WTC11 (cell line): ENCODE measurements around the gene WFS1. TPM values are rescaled to one million over a fixed set of nuclear protein-coding genes. Genes with fewer than 3 reads are reported as not detected.

Experiments
- ATAC-seq: fragments of 200-7000 bp; cut with Tn5 transposase; 2 replicates; pipeline ENCODE4 v1.10.0; 2021; ENCODE audit warnings: mild to moderate bottlenecking, moderate library complexity
- CTCF ChIA-PET: fragments of 300-600 bp; sonication (Branson Sonifier 250); formaldehyde crosslinking; loops from one replicate; lab custom pipeline; 2021; ENCODE audit warnings: antibody characterized with exemption; lab: Charles Lee
- POLR2A ChIA-PET: fragments of 350-600 bp; sonication (Branson Sonifier 250); formaldehyde crosslinking; loops from one replicate; lab custom pipeline; 2021; ENCODE audit warnings: antibody characterized with exemption; lab: Charles Lee
- DNase-seq: peaks from one replicate; pipeline ENCODE4 v3.0.0; 2021; ENCODE audit warnings: low spot score
- H3K27ac Mint-ChIP-seq: 2 replicates; pipeline ENCODE4 v1.8.0; 2021; ENCODE audit warnings: mixed read lengths
- H3K27me3 Mint-ChIP-seq: 2 replicates; pipeline ENCODE4 v1.8.0; 2021; ENCODE audit warnings: low read depth, mild to moderate bottlenecking, moderate library complexity, mixed read lengths
- H3K36me3 Mint-ChIP-seq: 2 replicates; pipeline ENCODE4 v1.8.0; 2021; ENCODE audit warnings: mixed read lengths
- H3K4me1 Mint-ChIP-seq: 2 replicates; pipeline ENCODE4 v1.8.0; 2022; ENCODE audit warnings: mixed read lengths
- H3K4me3 Mint-ChIP-seq: 2 replicates; pipeline ENCODE4 v1.8.0; 2021; ENCODE audit warnings: mild to moderate bottlenecking, moderate library complexity, mixed read lengths
- H3K9me3 Mint-ChIP-seq: 2 replicates; pipeline ENCODE4 v1.8.0; 2021; ENCODE audit warnings: mixed read lengths
- GRHL2 ChIP-seq: fragments of 250-450 bp; sonication (Bioruptor Pico); IDR thresholded peaks from 2 replicates; pipeline ENCODE4 v1.8.0; 2022; ENCODE audit warnings: mild to moderate bottlenecking, moderate library complexity; ENCODE audit not compliant: insufficient replicate concordance, severe bottlenecking
- GTF2I ChIP-seq: fragments of 250-450 bp; sonication (Bioruptor Pico); conservative IDR thresholded peaks from 2 replicates; pipeline ENCODE4 v1.4.0; 2021; ENCODE audit warnings: mild to moderate bottlenecking
- IRF2 ChIP-seq: sonication (generic); formaldehyde crosslinking; IDR thresholded peaks from 2 replicates; pipeline ENCODE4 v1.8.0; 2022; ENCODE audit warnings: low read depth, missing genetic modification reagents, borderline replicate concordance
- NFATC4 ChIP-seq: fragments of 250-450 bp; sonication (Bioruptor Pico); IDR thresholded peaks from 2 replicates; pipeline ENCODE4 v1.9.0; 2021; ENCODE audit warnings: mild to moderate bottlenecking
- RORB ChIP-seq: fragments of 250-450 bp; sonication (Bioruptor Pico); IDR thresholded peaks from 2 replicates; pipeline ENCODE4 v1.9.0; 2021; ENCODE audit warnings: mild to moderate bottlenecking
- SMAD3 ChIP-seq: sonication (generic); formaldehyde crosslinking; IDR thresholded peaks from 2 replicates; pipeline ENCODE4 v1.8.0; 2022; ENCODE audit warnings: missing genetic modification reagents, mild to moderate bottlenecking, borderline replicate concordance
- SMAD4 ChIP-seq: sonication (generic); formaldehyde crosslinking; IDR thresholded peaks from 2 replicates; pipeline ENCODE4 v1.8.0; 2022; ENCODE audit warnings: mild to moderate bottlenecking, missing genetic modification reagents
- SOX15 ChIP-seq: fragments of 250-450 bp; sonication (Bioruptor Pico); IDR thresholded peaks from 2 replicates; pipeline ENCODE4 v1.9.0; 2021; ENCODE audit warnings: mild to moderate bottlenecking
- TP53 ChIP-seq: sonication (generic); formaldehyde crosslinking; IDR thresholded peaks from 2 replicates; pipeline ENCODE4 v1.8.1; 2023; ENCODE audit warnings: mild to moderate bottlenecking, missing genetic modification reagents
- ZNF317 ChIP-seq: sonication (generic); formaldehyde crosslinking; IDR thresholded peaks from 2 replicates; pipeline ENCODE4 v1.8.1; 2023; ENCODE audit warnings: low read depth, mild to moderate bottlenecking, moderate library complexity, missing genetic modification reagents, borderline replicate concordance
- ZNF396 ChIP-seq: fragments of 250-450 bp; sonication (Bioruptor Pico); IDR thresholded peaks from 2 replicates; pipeline ENCODE4 v1.8.0; 2021; ENCODE audit warnings: mild to moderate bottlenecking, moderate library complexity, borderline replicate concordance
- total RNA-seq: library from RNA; stranded (reverse); gene quantifications from 3 replicates; pipeline ENCODE4 v1.2.3, GENCODE V29; 2021
- TF ChIP-seq, protein P1 (sequence below): fragments of 250-450 bp; sonication (Bioruptor Pico); IDR thresholded peaks from 2 replicates; pipeline ENCODE4 v1.9.0; 2021; ENCODE audit warnings: mild to moderate bottlenecking
- TF ChIP-seq, protein P2 (sequence below): sonication (generic); formaldehyde crosslinking; IDR thresholded peaks from 2 replicates; pipeline ENCODE4 v1.8.0; 2022; ENCODE audit warnings: mild to moderate bottlenecking, missing genetic modification reagents
- TF ChIP-seq, protein P3 (sequence below): sonication (generic); formaldehyde crosslinking; conservative IDR thresholded peaks from 2 replicates; pipeline ENCODE4 v1.8.1; 2022; ENCODE audit warnings: mild to moderate bottlenecking, missing genetic modification reagents
- TF ChIP-seq, protein P4 (sequence below): sonication (generic); formaldehyde crosslinking; IDR thresholded peaks from 2 replicates; pipeline ENCODE4 v1.8.1; 2022; ENCODE audit warnings: mild to moderate bottlenecking, moderate library complexity, missing genetic modification reagents
- TF ChIP-seq, protein P5 (sequence below): sonication (generic); formaldehyde crosslinking; IDR thresholded peaks from 2 replicates; pipeline ENCODE4 v1.8.1; 2023; ENCODE audit warnings: mild to moderate bottlenecking, missing genetic modification reagents
- TF ChIP-seq, protein P6 (sequence below): fragments of 250-450 bp; sonication (Bioruptor Pico); IDR thresholded peaks from 2 replicates; pipeline ENCODE4 v2.1.2; 2022; ENCODE audit warnings: mild to moderate bottlenecking, moderate library complexity
- TF ChIP-seq, protein P7 (sequence below): fragments of 200-600 bp; IDR thresholded peaks from 2 replicates; pipeline ENCODE4 v1.8.0; 2022; ENCODE audit warnings: antibody characterized with exemption
- TF ChIP-seq, protein P8 (sequence below): fragments of 250-450 bp; sonication (Bioruptor Pico); IDR thresholded peaks from 2 replicates; pipeline ENCODE4 v1.8.0; 2021; ENCODE audit warnings: mild to moderate bottlenecking

WFS1 gene
- total RNA-seq, 1 experiment from 2014 or later = 34.7 TPM

DNA sequence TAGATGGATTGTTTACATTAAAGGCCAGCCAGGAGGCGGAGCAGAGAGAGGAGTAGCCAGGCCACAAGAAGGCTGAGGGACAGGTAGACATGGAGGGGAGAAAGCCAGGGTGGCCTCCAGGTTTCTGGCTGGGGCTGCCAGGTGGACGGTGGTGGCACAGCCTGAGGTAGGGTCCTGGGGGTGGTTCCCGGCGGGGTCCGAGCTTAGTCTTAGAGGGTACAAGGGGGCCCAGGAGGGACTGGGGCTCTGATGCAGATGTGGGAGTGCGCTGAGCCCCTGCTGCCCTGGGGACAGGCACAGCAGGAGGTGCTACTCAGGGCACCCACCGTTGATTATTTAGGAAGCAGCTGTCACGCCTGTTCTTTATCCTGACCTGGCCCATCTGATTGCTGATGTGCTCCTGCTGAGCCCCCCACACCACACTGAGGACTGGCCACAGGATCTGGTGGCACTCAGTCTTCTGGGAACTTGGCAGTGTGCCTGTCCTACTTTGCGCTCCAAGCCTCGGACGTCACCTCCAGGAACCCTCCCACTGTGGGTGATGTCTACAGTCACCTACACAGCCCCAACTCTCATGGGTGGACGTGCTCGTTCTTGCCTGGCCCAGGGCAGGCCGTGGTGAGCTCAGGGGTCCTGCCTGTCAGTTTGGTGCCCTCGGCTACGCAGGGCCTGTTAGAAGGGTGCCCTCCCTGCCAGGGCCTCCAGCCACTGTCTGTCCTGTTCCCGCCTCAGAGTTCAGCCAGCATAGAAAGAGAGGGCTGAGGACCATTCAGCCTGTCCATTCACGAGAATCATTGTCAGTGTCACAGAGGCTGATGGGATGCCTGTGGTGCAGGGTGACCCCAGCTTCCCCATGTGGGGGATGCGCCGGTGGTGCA lies 12.0 kb downstream of the WFS1 start (continued):
- TF ChIP-seq, protein P1, sequence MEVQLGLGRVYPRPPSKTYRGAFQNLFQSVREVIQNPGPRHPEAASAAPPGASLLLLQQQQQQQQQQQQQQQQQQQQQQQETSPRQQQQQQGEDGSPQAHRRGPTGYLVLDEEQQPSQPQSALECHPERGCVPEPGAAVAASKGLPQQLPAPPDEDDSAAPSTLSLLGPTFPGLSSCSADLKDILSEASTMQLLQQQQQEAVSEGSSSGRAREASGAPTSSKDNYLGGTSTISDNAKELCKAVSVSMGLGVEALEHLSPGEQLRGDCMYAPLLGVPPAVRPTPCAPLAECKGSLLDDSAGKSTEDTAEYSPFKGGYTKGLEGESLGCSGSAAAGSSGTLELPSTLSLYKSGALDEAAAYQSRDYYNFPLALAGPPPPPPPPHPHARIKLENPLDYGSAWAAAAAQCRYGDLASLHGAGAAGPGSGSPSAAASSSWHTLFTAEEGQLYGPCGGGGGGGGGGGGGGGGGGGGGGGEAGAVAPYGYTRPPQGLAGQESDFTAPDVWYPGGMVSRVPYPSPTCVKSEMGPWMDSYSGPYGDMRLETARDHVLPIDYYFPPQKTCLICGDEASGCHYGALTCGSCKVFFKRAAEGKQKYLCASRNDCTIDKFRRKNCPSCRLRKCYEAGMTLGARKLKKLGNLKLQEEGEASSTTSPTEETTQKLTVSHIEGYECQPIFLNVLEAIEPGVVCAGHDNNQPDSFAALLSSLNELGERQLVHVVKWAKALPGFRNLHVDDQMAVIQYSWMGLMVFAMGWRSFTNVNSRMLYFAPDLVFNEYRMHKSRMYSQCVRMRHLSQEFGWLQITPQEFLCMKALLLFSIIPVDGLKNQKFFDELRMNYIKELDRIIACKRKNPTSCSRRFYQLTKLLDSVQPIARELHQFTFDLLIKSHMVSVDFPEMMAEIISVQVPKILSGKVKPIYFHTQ = no peak
- TF ChIP-seq SMAD3 (CRISPR knock-in tag) = no peak
- TF ChIP-seq, protein P2, sequence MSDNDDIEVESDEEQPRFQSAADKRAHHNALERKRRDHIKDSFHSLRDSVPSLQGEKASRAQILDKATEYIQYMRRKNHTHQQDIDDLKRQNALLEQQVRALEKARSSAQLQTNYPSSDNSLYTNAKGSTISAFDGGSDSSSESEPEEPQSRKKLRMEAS (CRISPR knock-in tag) = no peak
- TF ChIP-seq, protein P3, sequence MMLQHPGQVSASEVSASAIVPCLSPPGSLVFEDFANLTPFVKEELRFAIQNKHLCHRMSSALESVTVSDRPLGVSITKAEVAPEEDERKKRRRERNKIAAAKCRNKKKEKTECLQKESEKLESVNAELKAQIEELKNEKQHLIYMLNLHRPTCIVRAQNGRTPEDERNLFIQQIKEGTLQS = no peak
- TF ChIP-seq SMAD4 (CRISPR knock-in tag) = no peak
- TF ChIP-seq ZNF317 (CRISPR knock-in tag) = no peak
- no peak for TF ChIP-seq ZNF396 (CRISPR knock-in tag)
- no peak for TF ChIP-seq GRHL2 (CRISPR knock-in tag)
- TF ChIP-seq, protein P4, sequence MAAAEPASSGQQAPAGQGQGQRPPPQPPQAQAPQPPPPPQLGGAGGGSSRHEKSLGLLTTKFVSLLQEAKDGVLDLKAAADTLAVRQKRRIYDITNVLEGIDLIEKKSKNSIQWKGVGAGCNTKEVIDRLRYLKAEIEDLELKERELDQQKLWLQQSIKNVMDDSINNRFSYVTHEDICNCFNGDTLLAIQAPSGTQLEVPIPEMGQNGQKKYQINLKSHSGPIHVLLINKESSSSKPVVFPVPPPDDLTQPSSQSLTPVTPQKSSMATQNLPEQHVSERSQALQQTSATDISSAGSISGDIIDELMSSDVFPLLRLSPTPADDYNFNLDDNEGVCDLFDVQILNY = no peak
- no peak for TF ChIP-seq IRF2 (CRISPR knock-in tag)
- no peak for TF ChIP-seq NFATC4
- TF ChIP-seq, all 79 proteins: peak for 0

DNA sequence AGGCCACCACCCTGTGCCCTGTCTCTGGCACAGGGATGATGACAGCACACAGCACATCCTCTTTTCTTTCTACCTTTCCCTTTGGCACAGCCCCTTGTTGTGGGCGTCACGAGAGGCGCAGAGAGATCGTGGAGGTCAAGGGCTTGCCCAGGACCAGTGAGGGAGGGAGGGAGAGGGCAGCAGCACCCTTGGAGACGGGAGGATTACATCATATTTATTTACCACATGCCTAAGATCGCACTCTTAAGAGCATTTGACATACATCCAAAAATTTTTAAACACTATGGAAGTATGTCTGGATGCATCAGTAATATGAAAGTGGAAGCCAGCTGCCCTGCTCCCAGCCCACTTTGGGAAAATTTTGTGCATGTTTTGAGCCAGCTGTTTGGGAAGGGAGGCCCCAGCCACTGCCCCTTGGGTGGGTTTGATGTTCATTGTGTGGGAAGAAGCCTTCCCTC lies 12.7 kb downstream of the WFS1 start:
- Mint-ChIP-seq H3K9me3 (no peaks in the 10 kb centered on the region), H3K4me3 (no peak overlapping the region), H3K27ac (peak overlapping the region; percentile 72; the same call in 1 of the 2 replicates), H3K4me1 (no peaks in the 10 kb centered on the region), H3K36me3 (peaks cover 5% of the 10 kb centered on the region; the same call in 1 of the 2 replicates), H3K27me3 (no peaks in the 10 kb centered on the region)
- CTCF ChIA-PET = interaction anchor here (0.9 to 2.0 kb wide), 2 partner anchors 31 to 32 kb away, joined by 4 to 12 read pairs; no protein-coding TSS in a partner anchor
- DNase-seq = no peak
- ATAC-seq = no peak
- TF ChIP-seq, protein P5, sequence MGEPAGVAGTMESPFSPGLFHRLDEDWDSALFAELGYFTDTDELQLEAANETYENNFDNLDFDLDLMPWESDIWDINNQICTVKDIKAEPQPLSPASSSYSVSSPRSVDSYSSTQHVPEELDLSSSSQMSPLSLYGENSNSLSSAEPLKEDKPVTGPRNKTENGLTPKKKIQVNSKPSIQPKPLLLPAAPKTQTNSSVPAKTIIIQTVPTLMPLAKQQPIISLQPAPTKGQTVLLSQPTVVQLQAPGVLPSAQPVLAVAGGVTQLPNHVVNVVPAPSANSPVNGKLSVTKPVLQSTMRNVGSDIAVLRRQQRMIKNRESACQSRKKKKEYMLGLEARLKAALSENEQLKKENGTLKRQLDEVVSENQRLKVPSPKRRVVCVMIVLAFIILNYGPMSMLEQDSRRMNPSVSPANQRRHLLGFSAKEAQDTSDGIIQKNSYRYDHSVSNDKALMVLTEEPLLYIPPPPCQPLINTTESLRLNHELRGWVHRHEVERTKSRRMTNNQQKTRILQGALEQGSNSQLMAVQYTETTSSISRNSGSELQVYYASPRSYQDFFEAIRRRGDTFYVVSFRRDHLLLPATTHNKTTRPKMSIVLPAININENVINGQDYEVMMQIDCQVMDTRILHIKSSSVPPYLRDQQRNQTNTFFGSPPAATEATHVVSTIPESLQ = no peak
- TF ChIP-seq, protein P6, sequence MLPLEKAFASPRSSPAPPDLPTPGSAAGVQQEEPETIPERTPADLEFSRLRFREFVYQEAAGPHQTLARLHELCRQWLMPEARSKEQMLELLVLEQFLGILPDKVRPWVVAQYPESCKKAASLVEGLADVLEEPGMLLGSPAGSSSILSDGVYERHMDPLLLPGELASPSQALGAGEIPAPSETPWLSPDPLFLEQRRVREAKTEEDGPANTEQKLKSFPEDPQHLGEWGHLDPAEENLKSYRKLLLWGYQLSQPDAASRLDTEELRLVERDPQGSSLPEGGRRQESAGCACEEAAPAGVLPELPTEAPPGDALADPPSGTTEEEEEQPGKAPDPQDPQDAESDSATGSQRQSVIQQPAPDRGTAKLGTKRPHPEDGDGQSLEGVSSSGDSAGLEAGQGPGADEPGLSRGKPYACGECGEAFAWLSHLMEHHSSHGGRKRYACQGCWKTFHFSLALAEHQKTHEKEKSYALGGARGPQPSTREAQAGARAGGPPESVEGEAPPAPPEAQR (CRISPR knock-in tag) = no peak
- TF ChIP-seq SOX15 (CRISPR knock-in tag) (no peak), RORB (CRISPR knock-in tag) (no peak), GTF2I (CRISPR knock-in tag) (no peak), TP53 (CRISPR knock-in tag) (no peak), NFATC4 (no peak)
- TF ChIP-seq, protein P7, sequence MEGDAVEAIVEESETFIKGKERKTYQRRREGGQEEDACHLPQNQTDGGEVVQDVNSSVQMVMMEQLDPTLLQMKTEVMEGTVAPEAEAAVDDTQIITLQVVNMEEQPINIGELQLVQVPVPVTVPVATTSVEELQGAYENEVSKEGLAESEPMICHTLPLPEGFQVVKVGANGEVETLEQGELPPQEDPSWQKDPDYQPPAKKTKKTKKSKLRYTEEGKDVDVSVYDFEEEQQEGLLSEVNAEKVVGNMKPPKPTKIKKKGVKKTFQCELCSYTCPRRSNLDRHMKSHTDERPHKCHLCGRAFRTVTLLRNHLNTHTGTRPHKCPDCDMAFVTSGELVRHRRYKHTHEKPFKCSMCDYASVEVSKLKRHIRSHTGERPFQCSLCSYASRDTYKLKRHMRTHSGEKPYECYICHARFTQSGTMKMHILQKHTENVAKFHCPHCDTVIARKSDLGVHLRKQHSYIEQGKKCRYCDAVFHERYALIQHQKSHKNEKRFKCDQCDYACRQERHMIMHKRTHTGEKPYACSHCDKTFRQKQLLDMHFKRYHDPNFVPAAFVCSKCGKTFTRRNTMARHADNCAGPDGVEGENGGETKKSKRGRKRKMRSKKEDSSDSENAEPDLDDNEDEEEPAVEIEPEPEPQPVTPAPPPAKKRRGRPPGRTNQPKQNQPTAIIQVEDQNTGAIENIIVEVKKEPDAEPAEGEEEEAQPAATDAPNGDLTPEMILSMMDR = no peak
- TF ChIP-seq, protein P8, sequence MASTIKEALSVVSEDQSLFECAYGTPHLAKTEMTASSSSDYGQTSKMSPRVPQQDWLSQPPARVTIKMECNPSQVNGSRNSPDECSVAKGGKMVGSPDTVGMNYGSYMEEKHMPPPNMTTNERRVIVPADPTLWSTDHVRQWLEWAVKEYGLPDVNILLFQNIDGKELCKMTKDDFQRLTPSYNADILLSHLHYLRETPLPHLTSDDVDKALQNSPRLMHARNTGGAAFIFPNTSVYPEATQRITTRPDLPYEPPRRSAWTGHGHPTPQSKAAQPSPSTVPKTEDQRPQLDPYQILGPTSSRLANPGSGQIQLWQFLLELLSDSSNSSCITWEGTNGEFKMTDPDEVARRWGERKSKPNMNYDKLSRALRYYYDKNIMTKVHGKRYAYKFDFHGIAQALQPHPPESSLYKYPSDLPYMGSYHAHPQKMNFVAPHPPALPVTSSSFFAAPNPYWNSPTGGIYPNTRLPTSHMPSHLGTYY (CRISPR knock-in tag) = no peak
- POLR2A ChIA-PET = no interaction called here
